Endothelial cell (in vitro differentiated cells): ENCODE results near the gene AGBL4. TPM values are rescaled to one million over a fixed set of nuclear protein-coding genes. Genes with fewer than 3 reads are reported as not detected.

Source experiments
- DNase-seq: peaks from one replicate; pipeline ENCODE4 v3.0.0; 2021; ENCODE audit warnings: low spot score
- H3K27ac Mint-ChIP-seq: one replicate; pipeline ENCODE4 v1.8.0; 2021; ENCODE audit warnings: mixed read lengths, inconsistent platforms; ENCODE audit not compliant: unreplicated experiment
- H3K27me3 Mint-ChIP-seq: one replicate; pipeline ENCODE4 v1.8.0; 2021; ENCODE audit warnings: mild to moderate bottlenecking, moderate library complexity, mixed read lengths, inconsistent platforms; ENCODE audit not compliant: unreplicated experiment
- H3K36me3 Mint-ChIP-seq: one replicate; pipeline ENCODE4 v1.8.0; 2021; ENCODE audit warnings: mild to moderate bottlenecking, low read depth, mixed read lengths, inconsistent platforms; ENCODE audit not compliant: unreplicated experiment
- H3K4me1 Mint-ChIP-seq: one replicate; pipeline ENCODE4 v1.8.0; 2021; ENCODE audit warnings: mild to moderate bottlenecking, mixed read lengths, inconsistent platforms; ENCODE audit not compliant: unreplicated experiment
- H3K4me3 Mint-ChIP-seq: one replicate; pipeline ENCODE4 v1.8.0; 2021; ENCODE audit warnings: mild to moderate bottlenecking, mixed read lengths, inconsistent platforms; ENCODE audit not compliant: unreplicated experiment
- H3K9me3 Mint-ChIP-seq: one replicate; pipeline ENCODE4 v1.8.0; 2021; ENCODE audit warnings: mixed read lengths, inconsistent platforms; ENCODE audit not compliant: unreplicated experiment
- total RNA-seq: library from RNA; stranded (reverse); fragmentation: NEBNext Ultra II Directional; extraction: Animal tissue kit (Norgen Biotek cat#: 25700); gene quantifications from one replicate; pipeline ENCODE4 v1.2.1, GENCODE V29; 2021; ENCODE audit not compliant: unreplicated experiment
- TF ChIP-seq, protein P1 (sequence below): fragments of 200-600 bp; sonication (generic); IDR thresholded peaks from one replicate; pipeline ENCODE4 v1.5.0; 2021; ENCODE audit warnings: antibody characterized with exemption; ENCODE audit not compliant: unreplicated experiment

AGBL4 gene
- total RNA-seq, 1 donor from 2014 or later = 0.51 TPM

DNA sequence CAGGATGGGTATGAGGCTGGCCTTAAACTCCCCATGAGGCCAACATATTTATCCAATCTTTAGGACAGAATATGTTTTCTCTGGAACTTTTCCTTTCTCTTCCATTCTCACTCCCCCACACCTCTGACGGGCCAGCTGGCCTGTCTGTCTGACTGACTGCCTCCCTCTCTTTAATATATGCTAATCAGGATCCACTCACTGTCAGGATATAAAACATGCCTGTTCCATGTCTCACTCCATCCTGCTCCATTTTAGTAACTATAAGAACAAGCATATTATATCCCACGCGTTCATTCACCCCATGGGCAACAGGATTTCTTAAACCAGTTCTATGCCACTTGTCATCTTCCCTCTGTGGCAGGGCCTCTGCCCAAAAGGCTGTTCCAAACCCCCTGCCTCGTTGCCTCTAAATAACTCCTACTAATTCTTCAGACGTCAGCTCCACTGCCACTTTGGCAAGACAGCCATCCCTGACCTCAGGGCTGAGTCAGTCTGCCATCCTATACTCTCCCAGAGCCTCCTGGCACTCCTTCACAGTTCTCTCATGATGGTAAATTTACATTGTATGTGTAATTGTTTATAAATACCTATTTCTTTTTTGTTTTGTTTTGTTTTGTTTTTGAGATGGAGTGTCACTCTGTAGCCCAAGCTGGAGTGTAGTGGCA lies 1467.4 kb downstream of the AGBL4 start:
- Mint-ChIP-seq H3K27me3 (no peaks in the 10 kb centered on the region), H3K9me3 (no peaks in the 10 kb centered on the region), H3K27ac (no peak overlapping the region), H3K4me1 (no peaks in the 10 kb centered on the region), H3K36me3 (no peaks in the 10 kb centered on the region), H3K4me3 (no peak overlapping the region)
- TF ChIP-seq, protein P1, sequence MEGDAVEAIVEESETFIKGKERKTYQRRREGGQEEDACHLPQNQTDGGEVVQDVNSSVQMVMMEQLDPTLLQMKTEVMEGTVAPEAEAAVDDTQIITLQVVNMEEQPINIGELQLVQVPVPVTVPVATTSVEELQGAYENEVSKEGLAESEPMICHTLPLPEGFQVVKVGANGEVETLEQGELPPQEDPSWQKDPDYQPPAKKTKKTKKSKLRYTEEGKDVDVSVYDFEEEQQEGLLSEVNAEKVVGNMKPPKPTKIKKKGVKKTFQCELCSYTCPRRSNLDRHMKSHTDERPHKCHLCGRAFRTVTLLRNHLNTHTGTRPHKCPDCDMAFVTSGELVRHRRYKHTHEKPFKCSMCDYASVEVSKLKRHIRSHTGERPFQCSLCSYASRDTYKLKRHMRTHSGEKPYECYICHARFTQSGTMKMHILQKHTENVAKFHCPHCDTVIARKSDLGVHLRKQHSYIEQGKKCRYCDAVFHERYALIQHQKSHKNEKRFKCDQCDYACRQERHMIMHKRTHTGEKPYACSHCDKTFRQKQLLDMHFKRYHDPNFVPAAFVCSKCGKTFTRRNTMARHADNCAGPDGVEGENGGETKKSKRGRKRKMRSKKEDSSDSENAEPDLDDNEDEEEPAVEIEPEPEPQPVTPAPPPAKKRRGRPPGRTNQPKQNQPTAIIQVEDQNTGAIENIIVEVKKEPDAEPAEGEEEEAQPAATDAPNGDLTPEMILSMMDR = no peak
- DNase-seq = no peak

DNA sequence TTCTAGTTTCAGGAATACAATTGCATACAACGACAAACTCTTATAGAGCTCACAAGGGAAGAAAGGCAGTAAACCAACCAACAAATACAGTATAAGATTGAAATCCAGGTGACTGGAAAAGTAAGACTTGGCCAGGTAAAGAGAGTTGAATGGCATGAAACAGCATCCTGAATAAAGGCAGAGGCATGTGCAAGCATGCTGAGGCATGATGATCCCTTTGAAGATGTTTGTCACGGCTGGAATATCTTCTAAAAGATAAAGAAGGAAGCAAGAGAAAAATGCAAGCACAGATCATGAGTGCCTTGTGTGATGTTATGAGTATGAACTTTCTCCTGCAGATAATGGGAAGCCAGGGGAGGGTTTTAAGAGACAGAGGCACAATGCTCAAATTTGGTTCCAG lies 1468.5 kb downstream of the AGBL4 start:
- H3K4me3 Mint-ChIP-seq = no peak overlapping the region
- H3K36me3 Mint-ChIP-seq = no peaks in the 10 kb centered on the region
- no peaks in the 10 kb centered on the region for H3K27me3 Mint-ChIP-seq
- TF ChIP-seq, protein P1 = no peak
- H3K27ac Mint-ChIP-seq = no peak overlapping the region
- no peak for DNase-seq
- no peaks in the 10 kb centered on the region for H3K4me1 Mint-ChIP-seq
- H3K9me3 Mint-ChIP-seq = no peaks in the 10 kb centered on the region

DNA sequence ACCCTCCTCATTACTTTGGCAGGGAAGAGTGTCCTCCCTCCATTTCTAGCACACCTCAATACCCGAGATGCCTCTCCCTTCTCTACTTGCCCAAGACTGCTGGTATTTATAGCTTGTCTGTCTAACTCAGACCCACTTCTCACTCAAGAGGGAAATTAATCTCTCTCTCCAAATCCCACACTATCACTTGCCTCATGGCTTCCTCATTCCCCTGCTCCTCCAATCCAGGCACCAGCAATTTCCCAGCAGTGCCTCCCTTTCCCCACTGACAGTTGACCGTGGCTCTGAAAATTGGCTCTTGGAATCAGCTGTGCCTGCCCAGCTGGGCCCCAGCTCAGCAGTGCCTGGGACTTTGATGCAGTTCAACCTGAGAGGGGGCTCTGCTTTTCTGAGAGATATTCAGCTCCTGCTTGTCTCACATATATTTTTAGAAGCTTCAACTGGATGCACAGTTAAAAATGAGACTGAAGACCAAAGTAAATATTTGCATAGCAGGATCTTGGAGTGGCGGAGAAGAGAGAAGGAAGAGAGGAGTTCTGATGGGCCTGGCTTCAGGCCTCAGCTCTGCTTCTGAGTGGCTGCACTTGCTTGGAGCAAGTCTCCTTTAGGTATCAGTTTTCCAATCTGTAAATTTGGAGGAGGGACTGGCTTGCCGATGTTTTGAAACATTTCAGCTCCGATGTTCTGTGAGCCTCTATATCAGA lies 1470.7 kb downstream of the AGBL4 start:
- no peak for DNase-seq
- TF ChIP-seq, protein P1 = no peak
- Mint-ChIP-seq H3K9me3 (no peaks in the 10 kb centered on the region), H3K4me3 (no peak overlapping the region), H3K27ac (no peak overlapping the region), H3K36me3 (no peaks in the 10 kb centered on the region), H3K4me1 (peaks cover 6% of the 10 kb centered on the region), H3K27me3 (no peaks in the 10 kb centered on the region)

DNA sequence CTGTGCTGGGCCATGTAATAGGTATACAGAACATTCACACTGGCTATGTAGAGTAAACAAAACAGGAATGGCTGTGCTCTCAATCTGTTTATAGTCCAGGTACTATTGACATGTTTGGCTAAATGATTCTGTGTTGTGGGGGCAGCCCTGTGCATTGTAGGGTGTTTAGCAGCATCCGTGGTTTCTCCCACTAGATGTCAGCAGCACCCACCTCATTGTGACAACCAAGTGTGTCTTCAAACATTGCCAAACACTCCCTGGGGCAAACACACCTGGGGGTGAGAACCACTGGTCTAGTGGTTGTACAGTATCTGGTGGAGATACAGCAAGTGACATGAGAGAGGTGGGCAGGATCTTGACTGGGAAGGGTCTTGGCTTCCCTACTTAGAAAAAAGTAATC lies 1471.3 kb downstream of the AGBL4 start:
- H3K27me3 Mint-ChIP-seq = no peaks in the 10 kb centered on the region
- DNase-seq = no peak
- H3K4me3 Mint-ChIP-seq = no peak overlapping the region
- H3K36me3 Mint-ChIP-seq = no peaks in the 10 kb centered on the region
- TF ChIP-seq, protein P1 = no peak
- H3K27ac Mint-ChIP-seq = no peak overlapping the region
- H3K9me3 Mint-ChIP-seq = no peaks in the 10 kb centered on the region
- H3K4me1 Mint-ChIP-seq = peaks cover 6% of the 10 kb centered on the region

DNA sequence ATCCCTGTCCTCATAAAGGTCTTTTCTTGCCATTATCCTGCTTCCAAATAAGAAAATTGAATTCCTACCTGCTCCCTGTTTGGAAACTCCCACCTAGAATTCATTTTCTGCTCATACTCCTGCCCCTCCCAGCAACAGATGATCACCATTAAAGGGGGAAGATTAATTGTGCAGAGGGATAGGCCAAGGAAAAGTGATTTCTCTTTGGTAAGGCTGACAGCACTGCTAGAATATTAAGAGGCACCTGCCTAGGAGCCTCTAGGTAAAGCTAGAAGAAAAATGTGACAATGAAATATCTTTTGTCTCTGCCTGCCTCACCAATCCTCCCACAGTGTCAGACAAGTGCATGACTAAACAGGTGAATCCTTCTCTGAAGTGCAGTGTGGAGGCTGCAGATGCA lies 1474.8 kb downstream of the AGBL4 start:
- no peaks in the 10 kb centered on the region for H3K27me3 Mint-ChIP-seq
- H3K9me3 Mint-ChIP-seq = no peaks in the 10 kb centered on the region
- no peaks in the 10 kb centered on the region for H3K36me3 Mint-ChIP-seq
- DNase-seq = no peak
- peaks cover 6% of the 10 kb centered on the region for H3K4me1 Mint-ChIP-seq
- no peak overlapping the region for H3K27ac Mint-ChIP-seq
- H3K4me3 Mint-ChIP-seq = no peak overlapping the region
- TF ChIP-seq, protein P1 = no peak
